GM19455 (cell line): ENCODE data around the gene MKI67.
"Not testable (repeated sequence)": the region's sequence is repeated elsewhere in the genome, so short reads cannot be mapped to it uniquely, and the experiment has no call there.

Source experiments
- ATAC-seq: cut with Tn5 transposase; IDR thresholded peaks from one replicate; pipeline ENCODE4 v1.9.1; 2021; ENCODE audit not compliant: unreplicated experiment

Gene MKI67

DNA sequence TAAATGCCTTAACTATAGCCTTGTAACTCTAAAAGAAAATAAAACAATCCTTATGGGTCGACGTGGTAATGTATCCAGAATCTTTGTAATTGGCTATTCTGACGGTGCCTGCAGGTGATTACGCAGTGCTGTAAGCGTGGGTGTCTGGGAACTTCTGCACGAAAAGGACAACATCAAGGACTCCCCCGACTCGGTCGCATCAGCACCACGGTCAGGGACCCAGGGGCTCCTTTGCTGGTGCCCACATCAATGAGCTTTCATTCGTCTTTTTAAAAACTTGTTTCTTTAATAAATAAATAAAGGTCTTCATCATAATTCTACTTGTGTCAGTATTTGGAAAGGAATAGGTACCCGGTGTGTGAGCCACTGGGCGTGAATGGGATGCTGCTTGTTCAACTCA is 13.2 kb downstream of the MKI67 start:
- no peak for ATAC-seq

DNA sequence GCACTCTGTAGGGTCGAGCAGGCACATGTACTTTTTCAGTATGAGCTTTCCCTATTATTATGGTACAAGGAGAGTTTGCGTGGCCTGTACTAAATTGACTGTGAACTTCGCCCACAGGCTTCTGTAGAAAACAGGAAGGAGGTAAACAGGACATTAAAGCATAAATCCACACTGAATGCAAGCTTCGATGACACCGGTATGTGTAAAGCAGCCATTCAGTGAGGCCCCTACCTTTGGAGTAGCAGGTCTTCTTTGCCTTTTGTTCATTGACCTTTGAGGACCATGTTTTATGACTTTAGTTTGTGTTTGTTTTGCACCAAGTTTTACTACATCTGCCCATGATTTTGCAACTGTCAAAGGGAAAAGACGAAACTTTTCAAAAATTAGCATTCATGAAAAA is 14.5 kb downstream of the MKI67 start:
- ATAC-seq = no peak

DNA sequence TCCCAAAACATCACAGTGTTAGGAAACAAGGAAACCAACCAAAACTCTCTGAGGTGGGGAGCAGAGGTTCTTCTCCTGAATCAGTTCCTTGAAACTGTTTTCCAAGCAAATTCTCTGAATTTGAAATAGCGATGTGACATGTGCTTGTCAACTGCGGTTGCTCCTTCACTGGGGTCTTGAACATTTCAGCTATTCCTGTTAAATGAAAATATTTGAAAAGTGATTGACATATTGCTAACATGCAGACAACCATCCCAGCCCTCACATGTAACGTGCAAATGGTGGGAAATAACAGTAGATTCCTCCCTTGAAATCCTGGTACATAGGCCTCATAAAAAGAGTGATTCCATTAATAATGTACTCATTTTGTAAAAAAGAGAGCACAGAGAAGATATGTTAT is 15.9 kb downstream of the MKI67 start:
- no peak for ATAC-seq

DNA sequence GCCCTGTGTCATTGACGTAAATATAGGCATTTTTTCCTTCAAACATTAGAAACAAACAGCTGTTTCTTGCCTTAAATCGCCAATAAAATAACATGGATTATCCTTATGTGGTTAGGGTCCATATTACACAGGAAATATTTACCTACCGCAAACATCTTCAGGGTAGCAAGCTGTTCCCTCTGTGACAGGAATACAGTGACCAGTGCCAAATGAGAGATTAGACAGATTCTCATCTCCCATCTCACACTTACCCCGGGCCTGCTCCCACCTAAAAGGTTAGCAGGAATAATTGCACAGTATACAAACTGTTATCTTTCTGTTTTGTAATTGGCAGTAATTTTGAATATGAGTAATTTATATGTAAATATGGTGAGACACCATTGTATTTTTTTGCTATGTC is 16.5 kb downstream of the MKI67 start:
- ATAC-seq = no peak

DNA sequence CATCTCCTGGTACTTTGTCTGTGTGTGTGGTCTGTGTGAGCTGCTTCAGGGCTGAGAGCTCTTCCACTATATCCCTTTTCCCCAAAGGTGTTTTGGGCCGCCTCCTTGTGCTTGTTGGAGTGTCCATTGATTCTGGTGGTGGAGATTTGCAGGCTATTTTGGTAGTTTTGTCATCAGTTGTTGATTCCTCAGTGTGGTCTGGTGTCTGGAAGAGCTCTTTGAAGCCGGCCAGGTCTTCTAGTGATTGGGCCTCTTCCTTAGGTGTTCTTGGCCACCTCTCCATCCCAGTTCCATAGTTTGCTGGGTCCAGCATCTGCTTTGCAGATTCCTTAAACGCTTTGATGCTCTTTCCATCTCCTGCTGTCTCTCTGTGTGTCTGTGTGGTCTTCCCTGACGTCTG is 20.8 kb downstream of the MKI67 start:
- ATAC-seq = no peak

DNA sequence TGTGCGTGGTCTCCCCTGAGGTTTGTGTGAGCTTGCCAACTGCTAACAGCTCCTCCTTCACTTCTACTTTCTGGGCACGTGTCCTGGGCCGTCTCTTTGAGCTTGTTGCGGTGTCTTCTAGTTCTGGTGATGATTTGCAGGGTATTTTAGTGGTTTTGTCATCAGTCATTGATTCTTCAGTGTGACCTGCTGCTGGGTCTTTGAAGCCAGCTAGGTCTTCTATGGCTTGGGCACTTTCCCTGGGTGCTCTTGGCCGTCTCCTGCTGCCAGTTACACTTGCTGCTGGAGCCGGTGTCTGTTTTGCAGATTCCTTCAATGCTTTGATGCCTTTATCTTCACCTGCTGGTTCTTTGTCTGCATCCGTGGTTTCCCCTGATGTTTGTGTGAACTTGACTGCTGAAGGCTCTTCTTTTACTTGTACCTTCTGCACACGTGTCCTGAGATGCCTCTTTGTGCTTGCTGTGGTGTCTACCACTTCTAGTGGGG is 23.0 kb downstream of the MKI67 start:
- no peak for ATAC-seq

DNA sequence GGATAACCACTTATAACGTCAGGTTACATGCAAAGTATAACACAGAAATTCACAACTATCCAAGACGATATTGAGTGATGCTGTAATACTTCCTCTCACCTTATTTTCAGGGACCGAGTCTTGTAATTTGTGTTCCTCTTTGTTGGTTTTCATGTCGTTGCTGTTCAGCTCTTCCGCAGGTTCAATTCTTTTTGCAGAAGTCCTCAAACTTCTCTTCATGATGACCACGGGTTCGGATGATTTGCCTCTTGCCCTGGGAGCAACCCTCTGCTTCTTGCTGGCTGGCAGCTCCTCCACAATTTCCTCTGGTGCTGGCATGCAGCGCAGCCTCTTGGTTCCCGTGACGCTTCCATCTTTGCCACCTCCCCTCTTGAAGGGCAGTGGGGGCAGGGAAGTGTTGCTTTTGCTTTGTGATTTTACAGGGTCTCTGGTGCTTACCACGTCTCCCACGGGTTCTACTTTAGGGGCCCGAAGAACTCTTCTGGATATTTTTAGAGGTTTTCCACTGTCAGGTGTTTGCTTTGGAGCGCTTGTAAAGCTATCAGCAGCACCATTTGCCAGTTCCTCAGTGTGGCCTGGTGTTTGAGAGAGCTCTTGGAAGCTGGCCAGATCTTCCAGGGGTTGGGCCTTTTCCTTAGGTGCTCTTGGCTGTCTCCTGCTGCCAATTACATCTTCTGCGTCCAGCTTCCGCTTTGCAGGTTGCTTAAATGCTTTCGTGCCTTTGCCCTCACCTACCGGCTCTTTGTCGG is 23.6 kb downstream of the MKI67 start:
- no peak for ATAC-seq

DNA sequence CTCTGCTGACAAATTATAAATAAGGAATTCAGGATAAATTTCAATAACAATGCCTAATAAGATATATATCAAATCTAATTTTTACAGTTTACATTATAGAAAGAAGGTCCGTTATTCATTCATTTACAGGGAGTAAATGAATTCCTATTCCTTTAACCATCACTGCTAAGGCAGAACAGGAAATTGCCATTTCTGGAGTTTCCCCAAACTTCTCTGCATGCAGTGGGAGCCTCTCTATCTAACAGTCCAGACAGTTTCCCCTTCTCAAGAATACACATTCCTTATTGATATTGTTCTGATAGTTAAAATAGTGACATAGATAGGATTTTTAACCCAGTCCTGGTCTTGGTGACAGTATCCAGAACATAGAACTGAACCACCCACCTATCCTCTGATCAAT is 24.3 kb downstream of the MKI67 start:
- no peak for ATAC-seq

DNA sequence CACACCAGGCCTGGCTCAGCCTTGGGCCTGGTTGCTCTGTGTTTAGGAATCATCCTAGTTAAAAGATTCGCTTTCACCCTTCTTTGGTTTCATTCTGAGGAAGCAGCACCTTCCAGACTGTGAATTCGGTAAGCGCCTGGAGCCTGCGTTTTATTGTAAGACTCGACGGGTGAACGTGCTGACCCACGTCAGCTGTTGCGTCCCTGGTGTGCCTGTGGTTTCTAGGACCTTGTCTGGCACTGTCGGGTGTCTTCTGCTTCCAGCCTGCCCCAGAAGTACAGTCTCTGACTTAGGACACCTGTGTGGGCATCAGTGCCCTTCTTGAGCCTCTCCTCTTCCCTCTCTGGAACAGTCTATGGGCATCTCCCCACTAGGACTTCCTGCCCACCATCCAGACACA is 26.3 kb downstream of the MKI67 start:
- ATAC-seq = no peak

DNA sequence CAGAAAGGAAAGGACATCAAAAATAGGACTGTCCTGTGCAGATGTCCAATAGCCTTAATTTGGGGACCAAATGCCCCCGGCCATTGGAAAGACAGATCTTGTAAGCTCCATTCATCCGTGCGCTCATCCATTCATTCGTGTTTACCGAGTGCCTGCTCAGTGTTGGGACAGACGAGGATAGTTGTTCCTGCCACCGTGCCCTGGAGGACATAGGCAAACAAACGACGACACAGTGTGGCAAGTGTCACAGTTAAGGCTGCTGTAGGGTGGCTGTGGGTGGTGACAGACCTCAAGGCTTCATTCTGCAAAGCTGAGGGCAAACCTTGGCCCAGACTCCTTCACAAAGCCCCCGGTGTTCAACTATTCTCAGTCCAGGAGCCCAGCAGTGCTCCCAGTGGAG is 27.6 kb downstream of the MKI67 start:
- no peak for ATAC-seq

DNA sequence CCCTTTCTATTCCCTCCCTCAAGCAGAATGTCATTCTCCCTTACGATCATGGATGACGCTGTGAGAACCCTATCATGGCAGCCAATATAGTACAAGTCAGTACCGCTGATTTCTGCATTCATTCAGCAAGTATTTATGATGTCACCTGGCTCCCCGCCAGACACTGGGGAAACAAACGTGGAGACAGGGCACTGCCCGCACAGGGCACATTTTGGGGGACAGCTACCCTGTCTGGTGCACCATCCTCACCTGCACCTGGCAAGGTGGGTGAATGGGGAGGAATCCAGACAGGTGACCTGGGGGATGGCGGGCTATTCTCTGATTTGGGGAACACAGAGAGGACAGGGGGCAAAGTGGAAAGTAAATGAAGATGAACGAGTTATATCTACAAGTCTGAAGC is 28.4 kb downstream of the MKI67 start:
- no peak for ATAC-seq

DNA sequence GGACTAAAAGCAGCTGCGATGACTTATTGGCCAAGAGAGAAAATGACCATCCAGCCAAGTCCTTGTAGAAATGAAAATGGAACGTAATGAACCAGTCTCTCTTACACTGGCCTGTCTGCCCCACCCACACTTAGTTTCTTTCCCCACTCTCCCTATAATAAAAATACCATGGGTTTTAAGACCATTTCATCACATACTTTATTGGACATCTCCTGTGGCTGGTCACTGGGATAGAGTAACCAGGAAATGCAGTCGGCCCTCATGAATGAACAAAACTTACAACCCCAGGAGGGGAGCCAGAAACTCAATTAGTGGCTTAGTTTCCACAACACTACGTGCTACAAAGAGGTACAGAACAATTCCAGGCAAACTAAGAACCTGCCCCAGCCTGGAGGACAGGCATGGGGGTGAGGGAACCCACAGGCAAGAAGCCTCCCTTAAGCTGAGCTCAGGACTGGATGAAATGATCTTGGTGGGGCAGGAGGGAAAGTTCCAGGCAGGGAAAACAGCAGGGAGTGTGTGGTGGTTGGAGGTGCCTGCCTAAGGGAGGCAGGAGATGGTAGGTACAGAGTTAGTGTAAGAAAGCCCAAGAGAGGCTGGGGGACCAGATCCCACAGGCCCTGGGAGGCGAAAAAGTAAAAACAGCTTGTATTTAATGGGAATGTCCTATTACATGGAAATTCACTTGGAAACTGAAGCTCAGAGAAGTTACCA is 29.6 kb downstream of the MKI67 start:
- ATAC-seq = no peak

DNA sequence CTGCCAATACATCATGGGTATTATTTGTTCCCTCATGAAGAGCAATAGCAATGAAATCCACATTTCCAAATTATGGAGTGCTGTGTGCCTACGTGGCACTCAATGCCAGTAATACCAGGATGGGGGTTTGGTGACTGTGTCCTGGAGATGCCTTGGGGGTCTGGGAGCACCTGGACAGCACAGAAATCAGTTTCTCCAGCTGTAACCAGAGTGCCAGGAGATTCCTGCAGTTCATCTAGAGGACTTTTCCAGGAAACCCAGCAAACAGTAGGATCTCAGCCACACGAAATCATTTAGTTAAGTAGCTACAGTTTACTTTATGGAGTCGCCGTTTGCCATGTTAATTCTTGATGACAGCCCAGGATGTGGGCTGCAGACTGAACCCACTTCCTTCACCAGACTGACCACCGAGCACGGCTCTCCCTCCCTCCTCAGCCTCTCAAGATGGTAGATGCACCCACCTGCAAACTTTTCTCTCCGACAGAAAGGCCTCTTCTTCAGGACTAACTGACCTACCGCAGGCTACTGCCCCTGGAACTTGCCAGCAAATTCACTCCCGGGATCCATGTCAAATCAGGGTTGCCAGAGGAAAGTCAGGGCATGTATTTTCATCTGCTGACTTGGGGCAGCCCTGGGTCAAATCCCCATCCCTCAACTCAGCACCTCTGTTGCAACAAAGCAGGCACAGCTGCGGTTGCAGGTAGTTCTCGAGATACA is 30.3 kb downstream of the MKI67 start:
- ATAC-seq = no peak

DNA sequence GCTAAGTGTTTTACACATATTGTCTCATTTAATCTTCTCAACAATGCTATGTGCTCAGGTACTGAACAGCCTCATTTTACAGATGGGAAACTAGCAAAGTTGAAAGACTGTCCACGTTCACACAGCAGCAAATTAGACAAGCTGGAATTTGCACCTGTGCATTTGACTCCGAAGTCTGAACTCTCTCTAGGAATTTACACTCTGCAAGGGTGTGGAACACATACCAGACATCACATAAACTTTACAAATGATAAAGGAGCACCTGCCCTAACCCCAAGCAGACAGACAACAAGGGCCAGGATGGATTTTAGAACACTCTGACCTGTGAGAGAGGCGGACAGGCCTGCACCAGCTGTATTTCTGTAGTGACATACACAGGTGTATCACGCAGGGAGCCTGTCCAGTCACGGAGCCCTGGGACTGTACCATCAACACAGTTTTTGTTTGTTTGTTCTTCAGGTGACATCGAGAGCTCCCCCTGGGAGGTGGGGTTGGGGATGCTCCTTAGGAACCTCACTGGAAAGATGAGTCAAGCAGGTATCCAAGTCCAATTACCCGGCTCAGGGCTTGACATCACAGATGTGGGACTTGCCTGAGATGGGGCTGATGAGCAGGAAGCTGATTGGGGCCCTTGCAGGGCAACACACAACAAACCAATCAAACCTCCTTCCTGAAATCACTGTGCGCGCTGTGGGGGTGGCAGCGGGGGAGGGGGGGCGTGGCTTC is 31.0 kb downstream of the MKI67 start:
- ATAC-seq = peak; percentile 79

DNA sequence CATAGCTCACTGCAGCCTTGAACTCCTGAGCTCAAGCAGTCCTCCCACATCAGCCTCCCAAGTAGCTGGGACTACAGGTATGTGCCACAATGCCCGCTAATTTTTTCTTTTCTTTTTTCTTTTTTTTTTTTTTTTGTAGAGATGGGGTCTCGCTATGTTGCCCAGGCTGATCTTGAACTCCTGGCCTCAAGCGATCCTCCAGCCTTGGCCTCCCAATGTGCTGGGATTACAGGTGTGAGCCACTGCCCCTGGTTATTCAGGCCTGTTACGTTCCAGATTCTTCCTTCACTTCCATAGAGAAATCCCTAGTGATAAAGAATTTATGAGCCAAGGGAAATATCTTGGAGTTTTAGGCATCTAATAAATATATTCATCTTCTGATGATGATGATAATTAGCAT is 31.6 kb downstream of the MKI67 start:
- not testable (repeated sequence) for ATAC-seq

DNA sequence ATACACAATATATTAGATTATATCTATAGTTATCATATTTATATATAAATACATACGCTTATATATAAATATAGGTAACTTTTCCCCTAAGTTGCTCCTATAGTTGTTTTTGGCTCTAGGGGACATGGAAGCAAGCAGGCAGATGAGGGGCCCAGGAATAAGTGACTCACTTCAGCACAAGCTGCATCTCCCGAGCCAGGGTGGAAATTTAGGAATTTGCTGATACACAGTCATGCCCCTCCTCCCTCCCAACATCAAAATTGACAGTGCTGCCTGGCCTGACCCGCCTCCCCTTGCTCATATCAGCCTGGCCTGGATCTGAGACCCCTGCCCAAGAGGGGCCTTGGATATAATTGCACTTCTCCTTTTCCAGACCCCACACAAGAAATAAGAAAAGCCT is 33.8 kb downstream of the MKI67 start:
- no peak for ATAC-seq

DNA sequence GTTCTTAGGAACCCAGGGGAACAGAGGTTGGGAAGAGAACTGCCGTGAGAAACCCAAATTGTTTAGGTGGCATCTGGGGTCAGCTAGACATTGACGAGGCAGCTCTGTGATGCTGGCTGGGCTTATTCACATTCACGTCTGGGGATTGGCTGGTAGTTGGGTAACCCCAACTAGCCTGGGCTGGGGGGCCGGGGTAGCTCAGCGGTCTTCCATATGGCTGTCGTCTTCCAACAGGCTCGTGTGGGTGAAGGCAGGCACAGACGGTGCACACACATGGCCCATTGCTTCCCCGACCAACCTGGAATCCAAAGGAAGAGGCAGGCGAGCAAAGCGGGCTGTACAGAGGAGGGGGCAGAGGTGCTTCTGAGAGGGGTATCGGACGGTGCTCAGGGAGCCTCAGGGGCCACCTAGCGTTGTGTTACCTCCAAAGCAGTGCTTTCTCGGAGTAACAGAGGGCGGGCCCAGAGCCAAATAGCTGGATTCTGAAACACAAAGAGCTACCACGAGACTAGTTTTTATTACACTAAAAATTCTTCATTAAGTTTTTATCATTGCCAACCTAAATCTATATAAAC is 34.5 kb downstream of the MKI67 start:
- no peak for ATAC-seq

DNA sequence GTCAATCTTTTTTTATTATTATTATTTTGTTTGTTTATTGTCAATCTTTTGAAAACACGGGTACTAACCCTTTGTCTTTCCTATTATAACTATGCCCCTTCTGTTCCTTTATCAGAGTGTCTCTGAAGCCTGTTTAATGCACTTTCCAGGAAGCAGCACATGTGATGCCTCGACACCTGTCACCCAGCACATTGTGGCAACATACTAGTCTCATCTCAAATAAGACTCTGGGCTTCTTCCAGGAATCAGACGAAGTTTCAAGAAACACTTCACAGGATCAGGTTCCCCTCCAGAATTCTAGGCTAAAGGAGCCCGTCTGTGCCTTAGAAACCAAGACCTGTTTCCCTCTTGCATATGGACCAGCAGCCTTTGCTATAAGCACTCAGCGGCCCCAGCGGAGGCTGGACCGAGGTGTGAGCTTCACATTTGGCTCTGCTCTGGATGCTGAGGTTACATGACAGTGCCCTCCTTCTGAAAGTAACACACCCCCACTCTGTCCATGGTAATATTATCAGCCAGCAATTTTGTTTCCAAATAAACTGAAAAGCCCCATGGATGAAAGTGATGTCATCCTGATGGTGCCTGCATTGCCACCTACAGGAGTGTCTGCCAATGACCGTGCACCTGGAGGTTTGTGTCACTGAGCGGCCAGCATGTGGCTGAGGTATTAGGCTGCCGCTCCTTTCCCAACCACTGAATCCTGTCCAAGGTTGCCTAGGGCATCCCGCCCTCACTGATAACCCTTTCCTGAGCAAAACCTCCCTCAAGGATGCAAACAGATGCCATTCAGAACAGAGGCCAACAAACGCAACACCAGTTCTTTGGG is 38.1 kb downstream of the MKI67 start:
- ATAC-seq = no peak

DNA sequence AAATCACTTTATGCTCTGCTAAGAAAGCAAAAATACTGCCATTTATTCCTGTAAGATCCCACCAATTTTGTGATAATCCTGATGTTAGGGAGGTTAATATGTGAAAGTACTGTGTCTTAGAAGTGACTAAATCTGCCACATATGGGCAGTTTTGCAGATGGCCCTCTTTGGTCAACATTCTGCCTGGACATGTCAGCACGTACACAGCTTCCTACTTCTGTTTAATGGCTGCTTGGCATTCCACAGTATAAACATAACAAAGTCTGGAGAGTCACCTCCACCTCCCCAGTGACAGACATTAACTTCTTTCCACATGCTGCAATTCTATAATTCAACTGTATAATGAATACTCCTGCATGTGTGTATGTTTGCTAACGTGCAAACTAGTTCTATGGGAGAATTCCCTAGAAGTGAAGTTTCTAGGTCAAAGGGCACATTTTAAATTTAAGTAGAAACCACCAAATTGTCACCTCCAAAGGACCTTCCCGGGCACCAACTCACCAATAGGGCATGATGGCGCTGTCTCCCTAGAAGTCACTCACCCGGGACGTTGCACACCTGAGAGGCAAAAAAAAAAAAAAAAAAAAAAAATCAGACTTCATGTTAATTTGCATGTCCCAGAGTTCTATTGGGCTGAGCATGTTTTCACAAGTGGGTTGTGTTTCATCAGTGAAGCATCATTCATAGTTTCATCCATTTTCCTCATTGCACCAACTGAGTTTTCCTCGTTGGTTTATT is 38.9 kb downstream of the MKI67 start:
- no peak for ATAC-seq
